Fibroblast of the aortic adventitia (primary cell): Measurements from ENCODE around the gene USP20. TPM values are rescaled to one million over a fixed set of nuclear protein-coding genes. Genes with fewer than 3 reads are reported as not detected.

Experiments used
- DNase-seq: peaks from one replicate; pipeline ENCODE4 v3.0.0-alpha.2; 2010; ENCODE audit warnings: low read depth
- H3K4me3 ChIP-seq: 2 replicates; pipeline ENCODE4 v1.5.1; 2011; ENCODE audit warnings: low read depth, mild to moderate bottlenecking, control low read depth, low read length, moderate library complexity
- total RNA-seq: library from RNA; depleted of rRNA; stranded (reverse); fragments of >200 nt; gene quantifications from 2 replicates; pipeline ENCODE4 v1.2.3, GENCODE V29; 2012; ENCODE audit warnings: low replicate concordance
- TF ChIP-seq, protein P1 (sequence below): IDR thresholded peaks from 2 replicates; pipeline ENCODE4 v1.5.1; 2011; ENCODE audit warnings: mild to moderate bottlenecking, low read length, control low read depth, inconsistent platforms; ENCODE audit not compliant: insufficient read depth

USP20 gene
- total RNA-seq, 1 donor: 7.5 TPM

GRCh38 chr9:129828969-129829368 lies 6.3 kb upstream of the USP20 start:
- no peak overlapping the region for H3K4me3 ChIP-seq
- TF ChIP-seq, protein P1, sequence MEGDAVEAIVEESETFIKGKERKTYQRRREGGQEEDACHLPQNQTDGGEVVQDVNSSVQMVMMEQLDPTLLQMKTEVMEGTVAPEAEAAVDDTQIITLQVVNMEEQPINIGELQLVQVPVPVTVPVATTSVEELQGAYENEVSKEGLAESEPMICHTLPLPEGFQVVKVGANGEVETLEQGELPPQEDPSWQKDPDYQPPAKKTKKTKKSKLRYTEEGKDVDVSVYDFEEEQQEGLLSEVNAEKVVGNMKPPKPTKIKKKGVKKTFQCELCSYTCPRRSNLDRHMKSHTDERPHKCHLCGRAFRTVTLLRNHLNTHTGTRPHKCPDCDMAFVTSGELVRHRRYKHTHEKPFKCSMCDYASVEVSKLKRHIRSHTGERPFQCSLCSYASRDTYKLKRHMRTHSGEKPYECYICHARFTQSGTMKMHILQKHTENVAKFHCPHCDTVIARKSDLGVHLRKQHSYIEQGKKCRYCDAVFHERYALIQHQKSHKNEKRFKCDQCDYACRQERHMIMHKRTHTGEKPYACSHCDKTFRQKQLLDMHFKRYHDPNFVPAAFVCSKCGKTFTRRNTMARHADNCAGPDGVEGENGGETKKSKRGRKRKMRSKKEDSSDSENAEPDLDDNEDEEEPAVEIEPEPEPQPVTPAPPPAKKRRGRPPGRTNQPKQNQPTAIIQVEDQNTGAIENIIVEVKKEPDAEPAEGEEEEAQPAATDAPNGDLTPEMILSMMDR: no peak
- DNase-seq: no peak

GRCh38 chr9:129832982-129833381 lies 2.3 kb upstream of the USP20 start:
- TF ChIP-seq, protein P1: no peak
- no peak overlapping the region for H3K4me3 ChIP-seq
- DNase-seq: no peak

- no peak for DNase-seq
- peak overlapping the region; percentile 99 for H3K4me3 ChIP-seq
- TF ChIP-seq, protein P1: no peak
Observed at GRCh38 chr9:129834489-129835127, 650 bp upstream of the USP20 start.

DNA sequence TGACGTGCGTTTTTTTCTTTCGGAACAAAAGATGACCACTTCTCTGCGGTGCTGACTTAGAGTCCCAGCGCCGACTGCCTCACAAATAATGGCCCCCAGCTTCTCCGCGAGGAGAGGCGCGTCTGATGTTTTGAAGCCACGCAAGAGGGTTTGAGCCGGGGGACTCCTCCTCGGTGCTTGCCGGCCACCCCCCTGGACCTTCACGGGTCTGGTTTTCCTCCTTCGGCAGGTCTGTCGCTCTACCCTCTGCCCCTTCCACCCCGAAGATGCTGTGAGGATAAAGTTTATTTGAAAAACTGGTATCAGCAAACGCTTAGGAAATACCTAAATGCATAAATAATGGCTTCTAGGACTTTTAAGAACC lies 584 bp downstream of the USP20 start:
- peak overlapping the region; percentile 81 for H3K4me3 ChIP-seq
- DNase-seq: no peak
- TF ChIP-seq, protein P1: no peak

DNA sequence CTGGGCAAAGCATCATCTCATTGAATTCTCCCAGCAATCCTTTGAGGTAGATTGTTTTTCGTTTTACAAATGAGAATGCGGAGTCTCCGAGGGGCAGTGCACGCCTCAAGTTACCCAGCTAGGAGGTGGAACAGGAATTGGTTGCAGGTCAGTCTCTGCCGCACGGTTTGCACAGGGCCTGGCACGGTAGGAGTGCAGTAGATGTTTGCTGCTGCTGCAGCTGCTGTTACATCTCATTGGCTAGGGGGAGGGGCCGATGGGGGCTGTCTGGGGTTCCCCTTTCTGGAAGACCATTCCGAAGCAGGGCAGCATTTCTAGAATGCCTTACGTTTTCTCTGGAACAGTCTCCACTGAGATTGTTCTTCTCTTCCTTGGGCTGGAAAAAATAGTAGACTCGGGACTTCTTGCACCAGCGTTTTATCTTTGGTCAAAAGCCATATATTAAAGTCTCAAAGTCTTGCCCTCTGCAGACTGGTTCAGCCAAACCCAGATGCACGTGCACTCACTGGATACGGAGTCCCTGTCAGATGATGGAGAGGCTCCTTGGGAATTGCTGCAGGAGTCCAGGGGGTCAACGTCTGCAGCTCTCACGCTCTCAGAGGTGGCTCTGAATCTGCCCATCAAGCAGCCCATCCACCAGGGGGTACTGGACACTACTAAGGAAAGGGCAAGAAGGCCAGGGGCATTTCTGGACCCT lies 1.2 kb downstream of the USP20 start:
- DNase-seq: peak; percentile 8
- TF ChIP-seq, protein P1: no peak
- peak overlapping the region; percentile 81 for H3K4me3 ChIP-seq

DNA sequence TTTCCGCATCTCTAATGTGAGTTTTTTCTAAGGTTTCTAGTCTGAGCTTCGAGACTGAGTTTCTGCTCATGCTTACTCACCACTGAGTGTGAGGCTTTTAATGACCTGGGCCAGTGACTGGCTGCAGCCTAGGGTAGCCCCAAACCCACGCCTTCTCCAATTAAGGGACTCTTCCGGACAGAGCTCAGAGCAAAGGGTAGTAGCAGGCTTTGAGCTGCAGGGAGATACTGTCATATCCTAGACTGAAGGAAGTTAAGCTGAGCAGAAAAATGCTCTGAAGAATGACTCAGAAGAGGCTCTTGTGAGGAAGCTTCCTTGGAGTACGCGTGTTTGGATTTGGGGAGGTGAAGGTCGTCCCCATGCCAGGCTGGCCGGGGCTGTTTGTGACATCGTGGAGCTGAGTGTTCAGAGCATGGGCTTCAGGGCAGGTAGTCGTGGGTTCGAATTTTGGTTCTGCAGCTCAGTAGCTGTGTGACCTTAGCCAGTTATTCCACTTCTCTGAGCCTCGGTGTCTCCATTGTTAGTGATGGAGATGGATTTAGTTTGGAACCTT lies 3.5 kb downstream of the USP20 start:
- DNase-seq: peak; percentile 56
- TF ChIP-seq, protein P1: no peak
- H3K4me3 ChIP-seq: no peak overlapping the region
